Measurements from ENCODE around the gene RMND1. TPM values are rescaled to one million over a fixed set of nuclear protein-coding genes. Genes with fewer than 3 reads are reported as not detected.

RMND1 gene
- total RNA-seq, 1 donor from 2014 or later = 18.7 TPM

DNA sequence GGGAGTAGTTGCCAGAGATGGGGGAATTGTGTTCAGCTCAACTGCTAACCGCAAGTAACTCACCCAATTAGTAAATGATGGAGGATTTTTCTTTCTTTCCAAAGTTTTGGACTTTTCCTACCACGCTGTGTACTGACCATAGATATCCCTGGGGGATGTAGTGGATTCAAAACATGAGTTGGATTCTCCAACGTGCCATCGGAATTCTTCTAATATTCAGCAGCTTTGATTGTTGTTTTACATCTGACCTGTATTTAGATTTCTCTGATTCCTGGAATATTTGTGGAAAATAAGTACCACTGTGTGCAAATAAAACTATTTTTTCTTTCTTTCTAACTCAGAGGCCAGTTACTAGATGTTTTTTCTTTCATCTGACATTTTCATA is 43.0 kb upstream of the RMND1 start:
- DNase-seq (ENCODE audit: low spot score) = no peak
- Mint-ChIP-seq H3K4me3 (ENCODE audit: unreplicated experiment) (peak overlapping the region; percentile 89), H3K4me1 (ENCODE audit: unreplicated experiment) (peaks cover 8% of the 10 kb centered on the region), H3K9me3 (ENCODE audit: unreplicated experiment) (no peaks in the 10 kb centered on the region), H3K36me3 (ENCODE audit: low read depth, unreplicated experiment) (no peaks in the 10 kb centered on the region), H3K27ac (ENCODE audit: unreplicated experiment) (no peak overlapping the region), H3K27me3 (ENCODE audit: unreplicated experiment) (peaks cover 6% of the 10 kb centered on the region)
- TF ChIP-seq, protein P1, sequence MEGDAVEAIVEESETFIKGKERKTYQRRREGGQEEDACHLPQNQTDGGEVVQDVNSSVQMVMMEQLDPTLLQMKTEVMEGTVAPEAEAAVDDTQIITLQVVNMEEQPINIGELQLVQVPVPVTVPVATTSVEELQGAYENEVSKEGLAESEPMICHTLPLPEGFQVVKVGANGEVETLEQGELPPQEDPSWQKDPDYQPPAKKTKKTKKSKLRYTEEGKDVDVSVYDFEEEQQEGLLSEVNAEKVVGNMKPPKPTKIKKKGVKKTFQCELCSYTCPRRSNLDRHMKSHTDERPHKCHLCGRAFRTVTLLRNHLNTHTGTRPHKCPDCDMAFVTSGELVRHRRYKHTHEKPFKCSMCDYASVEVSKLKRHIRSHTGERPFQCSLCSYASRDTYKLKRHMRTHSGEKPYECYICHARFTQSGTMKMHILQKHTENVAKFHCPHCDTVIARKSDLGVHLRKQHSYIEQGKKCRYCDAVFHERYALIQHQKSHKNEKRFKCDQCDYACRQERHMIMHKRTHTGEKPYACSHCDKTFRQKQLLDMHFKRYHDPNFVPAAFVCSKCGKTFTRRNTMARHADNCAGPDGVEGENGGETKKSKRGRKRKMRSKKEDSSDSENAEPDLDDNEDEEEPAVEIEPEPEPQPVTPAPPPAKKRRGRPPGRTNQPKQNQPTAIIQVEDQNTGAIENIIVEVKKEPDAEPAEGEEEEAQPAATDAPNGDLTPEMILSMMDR (IDR thresholded peaks at IDR 0.05; ENCODE audit: unreplicated experiment) = no peak

DNA sequence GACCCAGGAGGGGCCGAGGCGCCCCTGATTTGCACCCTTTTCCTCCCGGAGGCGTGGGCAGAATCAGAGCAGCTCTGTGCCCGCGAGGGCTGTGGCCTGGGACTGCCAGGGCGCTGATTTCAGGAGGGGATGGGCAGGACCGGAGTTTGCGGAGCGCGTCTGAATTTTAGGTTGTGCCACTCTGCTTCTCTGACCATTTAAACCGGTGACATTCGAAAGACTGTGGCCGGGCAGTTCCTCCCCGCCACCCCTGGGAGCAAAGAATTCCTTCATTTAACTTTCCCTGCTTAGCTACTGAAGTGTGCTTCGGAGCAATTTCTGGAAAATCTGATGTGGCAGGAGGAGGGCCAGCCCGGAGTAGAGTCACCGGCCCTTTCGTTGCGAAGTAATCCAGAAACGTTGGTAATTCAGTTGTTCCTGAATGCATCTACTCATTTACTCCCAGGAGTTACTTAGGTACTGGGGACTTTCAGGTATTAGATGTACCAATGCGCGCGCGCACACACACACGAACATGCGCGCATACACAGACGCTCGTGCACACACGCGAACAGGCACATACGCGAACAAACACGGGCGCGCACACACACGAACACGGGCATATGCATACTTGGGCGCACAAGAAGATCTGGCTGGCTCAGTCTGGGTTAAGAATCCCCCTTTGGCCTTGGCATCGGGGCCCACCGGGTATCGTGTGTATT is 42.5 kb upstream of the RMND1 start:
- H3K4me3 Mint-ChIP-seq (ENCODE audit: unreplicated experiment) = peak overlapping the region; percentile 89
- peak; percentile 19 for DNase-seq (ENCODE audit: low spot score)
- peak overlapping the region; percentile 49 for H3K27ac Mint-ChIP-seq (ENCODE audit: unreplicated experiment)
- peaks cover 6% of the 10 kb centered on the region for H3K27me3 Mint-ChIP-seq (ENCODE audit: unreplicated experiment)
- no peaks in the 10 kb centered on the region for H3K36me3 Mint-ChIP-seq (ENCODE audit: low read depth, unreplicated experiment)
- H3K4me1 Mint-ChIP-seq (ENCODE audit: unreplicated experiment) = peaks cover 6% of the 10 kb centered on the region
- H3K9me3 Mint-ChIP-seq (ENCODE audit: unreplicated experiment) = no peaks in the 10 kb centered on the region
- TF ChIP-seq, protein P1 (IDR thresholded peaks at IDR 0.05; ENCODE audit: unreplicated experiment) = no peak

DNA sequence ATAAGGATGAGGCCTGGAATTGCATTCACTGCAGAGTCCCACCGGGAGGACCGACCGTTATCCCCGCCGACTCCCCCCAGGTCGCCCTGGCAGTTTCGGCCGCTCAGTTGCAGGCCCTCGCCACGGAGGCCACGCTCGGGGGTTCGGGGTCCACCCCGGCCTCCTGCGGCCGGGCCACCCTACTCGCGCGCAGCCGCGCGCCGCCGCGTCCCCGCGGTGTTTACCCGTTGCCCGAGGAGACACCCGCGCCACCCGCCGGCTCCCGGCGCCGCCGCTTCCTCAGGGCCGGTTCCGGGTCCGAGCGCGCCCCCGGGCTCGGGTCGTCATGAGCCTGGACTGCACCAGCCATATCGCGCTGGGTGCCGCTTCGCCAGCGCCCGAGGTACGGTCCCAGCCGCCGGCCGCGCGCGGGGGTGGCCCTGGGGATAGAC is 41.9 kb upstream of the RMND1 start, which contains the start of gene CCDC170:
TSS of gene CCDC170 (plus strand) at position 214 of the 431 bp plus-strand sequence. CDS start at position 326, 112 bp downstream.
- Mint-ChIP-seq H3K36me3 (ENCODE audit: low read depth, unreplicated experiment) (no peaks in the 10 kb centered on the region), H3K27me3 (ENCODE audit: unreplicated experiment) (peaks cover 6% of the 10 kb centered on the region), H3K27ac (ENCODE audit: unreplicated experiment) (peak within 1 kb of the TSS; percentile 49), H3K4me1 (ENCODE audit: unreplicated experiment) (peaks cover 6% of the 10 kb centered on the region), H3K9me3 (ENCODE audit: unreplicated experiment) (no peaks in the 10 kb centered on the region), H3K4me3 (ENCODE audit: unreplicated experiment) (peak within 1 kb of the TSS; percentile 89)
- TF ChIP-seq, protein P1 (IDR thresholded peaks at IDR 0.05; ENCODE audit: unreplicated experiment) = no peak
- DNase-seq (ENCODE audit: low spot score) = peak; percentile 68

DNA sequence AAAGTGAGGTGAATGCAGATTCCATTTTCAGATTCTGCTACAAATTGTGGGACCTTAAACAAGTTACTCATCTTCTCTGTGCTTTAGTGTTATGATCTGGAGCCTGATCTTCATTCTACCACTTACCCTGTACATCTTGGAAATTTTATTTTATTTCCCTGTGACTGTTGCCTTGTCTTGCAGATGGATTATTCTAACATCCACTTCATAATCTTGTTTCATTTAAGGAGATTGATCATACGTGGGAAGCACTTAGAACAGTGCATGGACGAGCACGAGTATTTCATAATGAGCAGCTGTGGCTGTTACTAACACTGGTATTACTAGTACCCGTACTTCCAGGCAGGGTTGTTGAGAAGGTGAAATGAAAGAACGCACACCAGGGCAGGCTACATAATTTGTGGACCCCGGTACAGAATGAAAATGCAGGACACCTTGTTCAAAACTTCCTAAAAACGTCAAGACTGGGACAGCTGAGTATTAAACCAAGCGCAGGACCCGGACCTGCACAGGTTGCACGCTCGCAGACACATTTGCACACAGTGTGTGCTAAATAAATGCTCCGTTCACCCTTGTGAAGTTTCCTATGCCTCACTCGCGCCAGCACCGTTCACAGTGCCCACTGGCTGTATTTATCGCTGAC is 41.4 kb upstream of the RMND1 start:
- peaks cover 6% of the 10 kb centered on the region for H3K27me3 Mint-ChIP-seq (ENCODE audit: unreplicated experiment)
- no peaks in the 10 kb centered on the region for H3K36me3 Mint-ChIP-seq (ENCODE audit: low read depth, unreplicated experiment)
- TF ChIP-seq, protein P1 (IDR thresholded peaks at IDR 0.05; ENCODE audit: unreplicated experiment) = no peak
- H3K4me3 Mint-ChIP-seq (ENCODE audit: unreplicated experiment) = peak overlapping the region; percentile 63
- H3K27ac Mint-ChIP-seq (ENCODE audit: unreplicated experiment) = peak overlapping the region; percentile 25
- peaks cover 6% of the 10 kb centered on the region for H3K4me1 Mint-ChIP-seq (ENCODE audit: unreplicated experiment)
- DNase-seq (ENCODE audit: low spot score) = no peak
- H3K9me3 Mint-ChIP-seq (ENCODE audit: unreplicated experiment) = no peaks in the 10 kb centered on the region

DNA sequence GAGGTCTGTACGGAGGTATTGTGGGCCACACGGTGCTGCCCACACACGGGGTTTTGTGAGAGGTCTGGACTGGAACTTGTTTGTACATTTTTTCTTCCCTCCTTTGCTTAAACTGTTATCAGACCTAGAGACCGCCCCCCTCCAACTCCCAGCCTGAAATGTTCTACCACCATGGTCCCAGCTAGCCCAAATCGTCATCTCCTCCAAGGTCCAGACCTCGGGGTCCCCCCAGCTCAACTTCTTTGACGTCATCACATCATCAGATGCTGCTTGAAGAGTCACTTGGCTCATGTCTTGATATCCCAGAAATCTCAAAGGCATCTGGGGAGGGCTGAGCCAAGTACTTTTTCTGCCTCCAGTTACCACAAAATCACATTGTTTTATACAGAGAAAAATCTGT is 39.1 kb upstream of the RMND1 start:
- Mint-ChIP-seq H3K27me3 (ENCODE audit: unreplicated experiment) (peaks cover 6% of the 10 kb centered on the region), H3K9me3 (ENCODE audit: unreplicated experiment) (no peaks in the 10 kb centered on the region), H3K27ac (ENCODE audit: unreplicated experiment) (no peak overlapping the region), H3K4me3 (ENCODE audit: unreplicated experiment) (no peak overlapping the region), H3K36me3 (ENCODE audit: low read depth, unreplicated experiment) (no peaks in the 10 kb centered on the region), H3K4me1 (ENCODE audit: unreplicated experiment) (peaks cover 6% of the 10 kb centered on the region)
- no peak for DNase-seq (ENCODE audit: low spot score)
- TF ChIP-seq, protein P1 (IDR thresholded peaks at IDR 0.05; ENCODE audit: unreplicated experiment) = no peak
